ENCODE measurements around the gene ALPK1.

The ALPK1 gene

GRCh38 chr4:112379306-112379705 is 82.1 kb downstream of the ALPK1 start:
- Histone ChIP-seq H3K4me3 (ENCODE audit: low read length) (no peak overlapping the region), H3K9me2 (replicated peaks; ENCODE audit: insufficient read depth, low read length) (no peaks in the 10 kb centered on the region), H3K9ac (ENCODE audit: low read length) (no peak overlapping the region), H4K20me1 (ENCODE audit: insufficient read depth, low read length) (no peaks in the 10 kb centered on the region), H3K9me3 (replicated peaks; ENCODE audit: insufficient read depth, low read length) (no peaks in the 10 kb centered on the region), H3K36me3 (replicated peaks; ENCODE audit: insufficient read depth, low read length) (no peaks in the 10 kb centered on the region), H3K4me2 (ENCODE audit: low read depth, low read length) (no peak overlapping the region), H3F3A (ENCODE audit: insufficient read depth, low read length) (no peaks in the 10 kb centered on the region), H2AFZ (ENCODE audit: low read length) (no peak overlapping the region), H3K79me2 (ENCODE audit: low read length) (no peaks in the 10 kb centered on the region), H3K27ac (ENCODE audit: low read length) (no peak overlapping the region), H3K27me3 (replicated peaks; ENCODE audit: insufficient read depth, low read length) (no peaks in the 10 kb centered on the region), H3K4me1 (ENCODE audit: low read length) (no peaks in the 10 kb centered on the region)
- DNase-seq, result no peak
- TF ChIP-seq EZH2 (optimal IDR thresholded peaks at IDR 0.05; ENCODE audit: low read depth, low read length) (no peak), EZH2phosphoT487 (IDR thresholded peaks at IDR 0.05; ENCODE audit: low read length) (no peak), CTCF (IDR thresholded peaks at IDR 0.05; ENCODE audit: low read length) (no peak)

GRCh38 chr4:112381996-112382692 is 85.0 kb downstream of the ALPK1 start:
- Histone ChIP-seq H2AFZ (ENCODE audit: low read length) (no peak overlapping the region), H3K79me2 (ENCODE audit: low read length) (no peaks in the 10 kb centered on the region), H3K9ac (ENCODE audit: low read length) (no peak overlapping the region), H3K4me1 (ENCODE audit: low read length) (no peaks in the 10 kb centered on the region), H3K9me2 (replicated peaks; ENCODE audit: insufficient read depth, low read length) (no peaks in the 10 kb centered on the region), H3K27ac (ENCODE audit: low read length) (no peak overlapping the region), H3K4me3 (ENCODE audit: low read length) (no peak overlapping the region), H3K27me3 (replicated peaks; ENCODE audit: insufficient read depth, low read length) (no peaks in the 10 kb centered on the region), H3K36me3 (replicated peaks; ENCODE audit: insufficient read depth, low read length) (no peaks in the 10 kb centered on the region), H3F3A (ENCODE audit: insufficient read depth, low read length) (no peaks in the 10 kb centered on the region), H3K9me3 (replicated peaks; ENCODE audit: insufficient read depth, low read length) (no peaks in the 10 kb centered on the region), H4K20me1 (ENCODE audit: insufficient read depth, low read length) (no peaks in the 10 kb centered on the region), H3K4me2 (ENCODE audit: low read depth, low read length) (no peak overlapping the region)
- TF ChIP-seq CTCF (IDR thresholded peaks at IDR 0.05; ENCODE audit: low read length), result no peak
- no peak for TF ChIP-seq EZH2 (optimal IDR thresholded peaks at IDR 0.05; ENCODE audit: low read depth, low read length)
- TF ChIP-seq EZH2phosphoT487 (IDR thresholded peaks at IDR 0.05; ENCODE audit: low read length), result no peak
- DNase-seq, result no peak

- Histone ChIP-seq H4K20me1 (ENCODE audit: insufficient read depth, low read length) (no peaks in the 10 kb centered on the region), H3K9me2 (replicated peaks; ENCODE audit: insufficient read depth, low read length) (no peaks in the 10 kb centered on the region), H3K79me2 (ENCODE audit: low read length) (no peaks in the 10 kb centered on the region), H2AFZ (ENCODE audit: low read length) (no peak overlapping the region), H3K4me2 (ENCODE audit: low read depth, low read length) (no peak overlapping the region), H3K4me3 (ENCODE audit: low read length) (no peak overlapping the region), H3K27me3 (replicated peaks; ENCODE audit: insufficient read depth, low read length) (no peaks in the 10 kb centered on the region), H3K27ac (ENCODE audit: low read length) (no peak overlapping the region), H3K9me3 (replicated peaks; ENCODE audit: insufficient read depth, low read length) (no peaks in the 10 kb centered on the region), H3K9ac (ENCODE audit: low read length) (no peak overlapping the region), H3K36me3 (replicated peaks; ENCODE audit: insufficient read depth, low read length) (no peaks in the 10 kb centered on the region), H3F3A (ENCODE audit: insufficient read depth, low read length) (no peaks in the 10 kb centered on the region), H3K4me1 (ENCODE audit: low read length) (no peaks in the 10 kb centered on the region)
- no peak for DNase-seq
- no peak for TF ChIP-seq EZH2 (optimal IDR thresholded peaks at IDR 0.05; ENCODE audit: low read depth, low read length)
- no peak for TF ChIP-seq CTCF (IDR thresholded peaks at IDR 0.05; ENCODE audit: low read length)
- no peak for TF ChIP-seq EZH2phosphoT487 (IDR thresholded peaks at IDR 0.05; ENCODE audit: low read length)
Observed at GRCh38 chr4:112386071-112386470, 88.9 kb downstream of the ALPK1 start.
